Right kidney (tissue), 1 donor: ENCODE data around the gene ST6GAL1.
"Not testable (repeated sequence)": the region's sequence is repeated elsewhere in the genome, so short reads cannot be mapped to it uniquely, and the experiment has no call there.

Experiments used
- DNase-seq: peaks from one replicate; pipeline ENCODE4 v3.0.0-alpha.2; 2016

ST6GAL1 gene

GRCh38 chr3:186940967-186941366 lies 10.6 kb downstream of the ST6GAL1 start:
- no peak for DNase-seq

- no peak for DNase-seq
Measured at GRCh38 chr3:186942168-186942567, 11.8 kb downstream of the ST6GAL1 start.

- DNase-seq = no peak
Measured at GRCh38 chr3:186945255-186945823, 15.0 kb downstream of the ST6GAL1 start.

- no peak for DNase-seq
Measured at GRCh38 chr3:186946756-186947375, 16.5 kb downstream of the ST6GAL1 start.

GRCh38 chr3:186949281-186949982 lies 19.1 kb downstream of the ST6GAL1 start:
- DNase-seq = no peak

GRCh38 chr3:186950402-186951093 lies 20.2 kb downstream of the ST6GAL1 start:
- DNase-seq = no peak

- DNase-seq = no peak
Measured at GRCh38 chr3:186951640-186952552, 21.6 kb downstream of the ST6GAL1 start.

GRCh38 chr3:186953011-186953487 lies 22.7 kb downstream of the ST6GAL1 start:
- no peak for DNase-seq

GRCh38 chr3:186953992-186954699 lies 23.8 kb downstream of the ST6GAL1 start:
- not testable (repeated sequence) for DNase-seq

GRCh38 chr3:186955898-186956696 lies 25.8 kb downstream of the ST6GAL1 start:
- no peak for DNase-seq

GRCh38 chr3:186959029-186959624 lies 28.8 kb downstream of the ST6GAL1 start:
- DNase-seq = no peak

- DNase-seq = no peak
Measured at GRCh38 chr3:186960347-186960746, 30.0 kb downstream of the ST6GAL1 start.

GRCh38 chr3:186962445-186962844 lies 32.1 kb downstream of the ST6GAL1 start:
- no peak for DNase-seq

GRCh38 chr3:186963636-186964035 lies 33.3 kb downstream of the ST6GAL1 start:
- DNase-seq = no peak

- no peak for DNase-seq
Measured at GRCh38 chr3:186964071-186964470, 33.7 kb downstream of the ST6GAL1 start.

- no peak for DNase-seq
Measured at GRCh38 chr3:186964616-186965015, 34.3 kb downstream of the ST6GAL1 start.

GRCh38 chr3:186965141-186965879 lies 35.0 kb downstream of the ST6GAL1 start:
- DNase-seq = no peak

- no peak for DNase-seq
Measured at GRCh38 chr3:186966406-186966805, 36.1 kb downstream of the ST6GAL1 start.

- not testable (repeated sequence) for DNase-seq
Measured at GRCh38 chr3:186967236-186967635, 36.9 kb downstream of the ST6GAL1 start.
